HEK293 (cell line): ENCODE measurements around the gene TAL1.
A peak's percentile ranks its signal among the peaks of the same experiment; 100 is the strongest.

Source experiments
- CTCF ChIA-PET: fragments of 350-600 bp; formaldehyde crosslinking; extraction: SDS; loops from one replicate; lab custom pipeline; 2021; ENCODE audit warnings: antibody characterized with exemption; lab: Yijun Ruan, JAX
- POLR2A ChIA-PET: fragments of 300-600 bp; formaldehyde crosslinking; extraction: SDS; loops from one replicate; lab custom pipeline; 2020; ENCODE audit warnings: antibody characterized with exemption, inconsistent platforms; lab: Yijun Ruan, JAX
- H3K27ac ChIP-seq: fragments of 200-500 bp; sonication (Bioruptor generic); 2 replicates; pipeline ENCODE4 v1.5.1; 2014; ENCODE audit warnings: low read depth, low read length, control low read depth, inconsistent platforms; ENCODE audit errors: extremely low read depth
- H3K36me3 ChIP-seq, 2 experiments: fragments of 200-500 bp in 1 of 2; sonication (Bioruptor generic) in 1 of 2; 1 replicate in 1 of 2; 2 replicates in 1 of 2; pipeline ENCODE4 v1.5.1; 2014 to 2017; ENCODE audit warnings: inconsistent platforms in 2 of 2, low read length in 2 of 2; ENCODE audit not compliant: control insufficient read depth in 2 of 2, insufficient read depth in 1 of 2
- H3K4me1 ChIP-seq: fragments of 200-500 bp; sonication (Bioruptor generic); 2 replicates; pipeline ENCODE4 v1.5.1; 2014; ENCODE audit warnings: mild to moderate bottlenecking, low read length, inconsistent platforms; ENCODE audit not compliant: control insufficient read depth, insufficient read depth
- H3K4me3 ChIP-seq: 2 replicates; pipeline ENCODE4 v1.5.1; 2011; ENCODE audit warnings: low read depth, mild to moderate bottlenecking, control low read depth, low read length, moderate library complexity
- H3K9me3 ChIP-seq: fragments of 200-500 bp; sonication (Bioruptor generic); 2 replicates; pipeline ENCODE4 v1.5.1; 2014; ENCODE audit warnings: low read depth, low read length, inconsistent platforms; ENCODE audit not compliant: control insufficient read depth, insufficient read depth
- KLF1 ChIP-seq: fragments of 450-650 bp; formaldehyde crosslinking; IDR thresholded peaks from 2 replicates; pipeline ENCODE4 v1.5.1; 2016; ENCODE audit warnings: missing biosample characterization, missing genetic modification characterization
- KLF7 ChIP-seq: fragments of 450-650 bp; formaldehyde crosslinking; IDR thresholded peaks from 2 replicates; pipeline ENCODE4 v1.5.1; 2016; ENCODE audit warnings: missing biosample characterization, missing genetic modification characterization, borderline replicate concordance
- OSR2 ChIP-seq: fragments of 450-650 bp; formaldehyde crosslinking; IDR thresholded peaks from 2 replicates; pipeline ENCODE4 v1.5.1; 2016; ENCODE audit warnings: missing biosample characterization, missing genetic modification characterization
- SETDB1 ChIP-seq: IDR thresholded peaks from one replicate; pipeline ENCODE4 v1.6.1; 2017; ENCODE audit warnings: mild to moderate bottlenecking, low read length, moderate library complexity, mixed read lengths; ENCODE audit not compliant: insufficient read length
- ZFP69B ChIP-seq: fragments of 450-650 bp; formaldehyde crosslinking; IDR thresholded peaks from 2 replicates; pipeline ENCODE4 v1.5.1; 2016; ENCODE audit warnings: missing biosample characterization, missing genetic modification characterization
- ZNF114 ChIP-seq: fragments of 450-650 bp; formaldehyde crosslinking; IDR thresholded peaks from 2 replicates; pipeline ENCODE4 v1.5.0; 2017; ENCODE audit warnings: missing biosample characterization, missing genetic modification characterization
- ZNF366 ChIP-seq: fragments of 450-650 bp; formaldehyde crosslinking; conservative IDR thresholded peaks from 2 replicates; pipeline ENCODE4 v1.5.1; 2016; ENCODE audit warnings: missing biosample characterization, missing genetic modification characterization
- ZNF561 ChIP-seq: fragments of 450-650 bp; IDR thresholded peaks from 2 replicates; pipeline ENCODE4 v1.5.1; 2018; ENCODE audit warnings: missing biosample characterization, missing genetic modification characterization, borderline replicate concordance
- ZNF776 ChIP-seq: fragments of 450-650 bp; formaldehyde crosslinking; IDR thresholded peaks from 2 replicates; pipeline ENCODE4 v1.5.0; 2017; ENCODE audit warnings: missing biosample characterization, missing genetic modification characterization, borderline replicate concordance
- TF ChIP-seq, protein P1 (sequence below): fragments of 450-650 bp; formaldehyde crosslinking; IDR thresholded peaks from 2 replicates; pipeline ENCODE4 v1.5.1; 2016; ENCODE audit warnings: missing biosample characterization, missing genetic modification characterization
- TF ChIP-seq, protein P2 (sequence below): fragments of 450-650 bp; formaldehyde crosslinking; conservative IDR thresholded peaks from 2 replicates; pipeline ENCODE4 v1.5.1; 2016; ENCODE audit warnings: low read depth, missing biosample characterization, missing genetic modification characterization

TAL1 gene

DNA sequence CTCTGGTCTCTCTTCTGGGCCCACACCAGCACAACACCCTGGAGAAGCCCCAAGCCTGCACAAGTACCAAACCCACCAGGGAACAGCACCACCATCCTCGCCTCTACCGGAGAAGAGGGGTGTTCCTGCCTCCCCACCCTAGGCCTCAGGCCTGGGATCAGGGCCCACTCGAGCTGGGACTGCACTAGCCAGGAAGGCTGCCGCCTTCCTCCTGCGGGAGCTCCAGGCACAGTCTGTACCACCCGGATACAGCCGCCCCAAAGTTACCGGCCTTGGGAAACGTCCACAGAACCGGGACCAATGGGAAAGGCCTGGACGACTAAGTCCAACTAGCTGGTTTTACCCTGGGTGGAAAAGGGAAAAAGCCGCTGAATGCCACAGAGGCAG, 3.4 kb downstream of the TAL1 start:
- no peaks in the 10 kb centered on the region for H3K36me3 ChIP-seq
- no peaks in the 10 kb centered on the region for H3K9me3 ChIP-seq
- TF ChIP-seq ZNF776 (no peak), ZNF366 (no peak), ZNF114 (tag by site-specific recombination) (no peak), KLF7 (tag by site-specific recombination) (no peak)
- TF ChIP-seq, protein P1, sequence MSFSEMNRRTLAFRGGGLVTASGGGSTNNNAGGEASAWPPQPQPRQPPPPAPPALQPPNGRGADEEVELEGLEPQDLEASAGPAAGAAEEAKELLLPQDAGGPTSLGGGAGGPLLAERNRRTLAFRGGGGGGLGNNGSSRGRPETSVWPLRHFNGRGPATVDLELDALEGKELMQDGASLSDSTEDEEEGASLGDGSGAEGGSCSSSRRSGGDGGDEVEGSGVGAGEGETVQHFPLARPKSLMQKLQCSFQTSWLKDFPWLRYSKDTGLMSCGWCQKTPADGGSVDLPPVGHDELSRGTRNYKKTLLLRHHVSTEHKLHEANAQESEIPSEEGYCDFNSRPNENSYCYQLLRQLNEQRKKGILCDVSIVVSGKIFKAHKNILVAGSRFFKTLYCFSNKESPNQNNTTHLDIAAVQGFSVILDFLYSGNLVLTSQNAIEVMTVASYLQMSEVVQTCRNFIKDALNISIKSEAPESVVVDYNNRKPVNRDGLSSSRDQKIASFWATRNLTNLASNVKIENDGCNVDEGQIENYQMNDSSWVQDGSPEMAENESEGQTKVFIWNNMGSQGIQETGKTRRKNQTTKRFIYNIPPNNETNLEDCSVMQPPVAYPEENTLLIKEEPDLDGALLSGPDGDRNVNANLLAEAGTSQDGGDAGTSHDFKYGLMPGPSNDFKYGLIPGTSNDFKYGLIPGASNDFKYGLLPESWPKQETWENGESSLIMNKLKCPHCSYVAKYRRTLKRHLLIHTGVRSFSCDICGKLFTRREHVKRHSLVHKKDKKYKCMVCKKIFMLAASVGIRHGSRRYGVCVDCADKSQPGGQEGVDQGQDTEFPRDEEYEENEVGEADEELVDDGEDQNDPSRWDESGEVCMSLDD (tag by site-specific recombination), result no peak
- TF ChIP-seq, all 188 proteins: peak for 0
- ChIA-PET CTCF (interaction anchor here (2.2 kb wide), 1 partner anchor 35 kb away, joined by 9 read pairs; no protein-coding TSS in a partner anchor), POLR2A (no interaction called here)
- Histone ChIP-seq H3K27ac (no peak overlapping the region), H3K4me3 (no peak overlapping the region), H3K4me1 (no peaks in the 10 kb centered on the region)

DNA sequence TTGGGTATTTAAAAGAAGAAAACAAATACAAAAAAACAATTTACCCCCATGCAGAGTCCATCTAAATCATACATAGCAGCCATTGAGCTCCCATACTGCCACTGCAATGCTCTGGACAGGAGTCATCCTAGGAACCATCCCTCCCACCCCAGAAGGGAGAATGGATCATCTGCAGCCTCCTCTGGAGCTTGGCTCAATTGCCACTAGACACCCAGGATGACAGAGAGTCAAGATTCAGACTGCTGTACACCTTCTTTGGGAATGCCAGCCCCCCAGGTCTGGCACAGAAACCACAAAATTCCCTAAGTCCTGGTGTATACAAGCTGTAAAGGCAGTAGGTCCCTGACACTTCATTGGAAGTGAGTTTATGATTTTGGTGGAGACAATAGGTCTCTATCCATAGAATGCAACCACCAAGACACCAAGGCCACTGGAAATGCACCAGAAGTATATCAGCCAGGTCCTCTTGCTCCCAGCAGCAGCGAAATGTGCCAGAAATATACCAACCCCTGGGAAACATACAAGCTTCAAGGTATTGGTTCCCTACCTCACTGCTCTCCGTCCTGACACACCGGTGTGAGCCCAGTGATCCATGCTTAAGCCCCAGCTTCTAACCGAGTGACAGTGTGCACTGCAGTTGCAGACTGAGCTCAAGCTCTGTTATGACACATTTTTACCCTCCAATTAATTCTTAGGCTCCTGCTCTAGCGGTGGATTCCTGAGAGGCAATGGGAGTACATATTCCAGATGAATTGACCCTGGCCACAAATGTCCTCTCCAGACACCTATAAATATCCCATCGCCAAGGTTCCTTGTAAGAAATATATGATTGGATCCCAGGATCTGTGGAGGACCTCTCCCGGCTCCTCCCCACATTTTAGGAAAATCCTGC, 4.4 kb downstream of the TAL1 start:
- CTCF ChIA-PET, result interaction anchor here (0.7 to 2.2 kb wide), 3 partner anchors 34 to 37 kb away, joined by 3 to 9 read pairs (median 3); no protein-coding TSS in a partner anchor
- H3K27ac ChIP-seq, result no peak overlapping the region
- H3K9me3 ChIP-seq, result no peaks in the 10 kb centered on the region
- H3K4me3 ChIP-seq, result no peak overlapping the region
- TF ChIP-seq ZNF776 (no peak), SETDB1 (no peak), OSR2 (tag by site-specific recombination) (no peak), ZNF561 (no peak), ZFP69B (tag by site-specific recombination) (no peak)
- TF ChIP-seq, protein P2, sequence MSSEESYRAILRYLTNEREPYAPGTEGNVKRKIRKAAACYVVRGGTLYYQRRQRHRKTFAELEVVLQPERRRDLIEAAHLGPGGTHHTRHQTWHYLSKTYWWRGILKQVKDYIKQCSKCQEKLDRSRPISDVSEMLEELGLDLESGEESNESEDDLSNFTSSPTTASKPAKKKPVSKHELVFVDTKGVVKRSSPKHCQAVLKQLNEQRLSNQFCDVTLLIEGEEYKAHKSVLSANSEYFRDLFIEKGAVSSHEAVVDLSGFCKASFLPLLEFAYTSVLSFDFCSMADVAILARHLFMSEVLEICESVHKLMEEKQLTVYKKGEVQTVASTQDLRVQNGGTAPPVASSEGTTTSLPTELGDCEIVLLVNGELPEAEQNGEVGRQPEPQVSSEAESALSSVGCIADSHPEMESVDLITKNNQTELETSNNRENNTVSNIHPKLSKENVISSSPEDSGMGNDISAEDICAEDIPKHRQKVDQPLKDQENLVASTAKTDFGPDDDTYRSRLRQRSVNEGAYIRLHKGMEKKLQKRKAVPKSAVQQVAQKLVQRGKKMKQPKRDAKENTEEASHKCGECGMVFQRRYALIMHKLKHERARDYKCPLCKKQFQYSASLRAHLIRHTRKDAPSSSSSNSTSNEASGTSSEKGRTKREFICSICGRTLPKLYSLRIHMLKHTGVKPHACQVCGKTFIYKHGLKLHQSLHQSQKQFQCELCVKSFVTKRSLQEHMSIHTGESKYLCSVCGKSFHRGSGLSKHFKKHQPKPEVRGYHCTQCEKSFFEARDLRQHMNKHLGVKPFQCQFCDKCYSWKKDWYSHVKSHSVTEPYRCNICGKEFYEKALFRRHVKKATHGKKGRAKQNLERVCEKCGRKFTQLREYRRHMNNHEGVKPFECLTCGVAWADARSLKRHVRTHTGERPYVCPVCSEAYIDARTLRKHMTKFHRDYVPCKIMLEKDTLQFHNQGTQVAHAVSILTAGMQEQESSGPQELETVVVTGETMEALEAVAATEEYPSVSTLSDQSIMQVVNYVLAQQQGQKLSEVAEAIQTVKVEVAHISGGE (tag by site-specific recombination), result peak; percentile 90
- H3K36me3 ChIP-seq, result no peaks in the 10 kb centered on the region
- no peaks in the 10 kb centered on the region for H3K4me1 ChIP-seq
- POLR2A ChIA-PET, result no interaction called here

DNA sequence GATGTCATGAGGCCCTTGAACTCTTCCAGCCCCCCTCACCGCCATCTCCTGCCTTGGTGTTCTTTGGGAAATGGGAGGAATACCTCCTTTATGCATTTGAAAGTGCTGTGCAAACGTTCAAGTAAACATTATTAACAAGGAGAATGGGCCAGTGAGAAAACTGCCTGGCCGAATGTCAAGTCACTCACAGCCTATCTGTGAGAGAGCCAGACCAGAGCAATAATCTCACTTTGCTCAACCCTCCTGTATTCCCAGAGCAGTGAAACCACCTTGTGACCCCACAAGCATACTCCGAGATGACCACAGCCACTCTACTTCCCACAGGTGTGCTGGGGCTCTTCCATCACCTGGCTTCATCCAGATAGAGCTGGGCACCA, 5.2 kb downstream of the TAL1 start:
- no peaks in the 10 kb centered on the region for H3K4me1 ChIP-seq
- no peak for TF ChIP-seq KLF1 (tag by site-specific recombination)
- no peak overlapping the region for H3K27ac ChIP-seq
- POLR2A ChIA-PET, result no interaction called here
- no peak overlapping the region for H3K4me3 ChIP-seq
- CTCF ChIA-PET, result interaction anchor here (2.2 kb wide), 1 partner anchor 33 kb away, joined by 9 read pairs; no protein-coding TSS in a partner anchor
- no peaks in the 10 kb centered on the region for H3K36me3 ChIP-seq
- no peaks in the 10 kb centered on the region for H3K9me3 ChIP-seq
